Upper lobe of right lung (tissue), 1 donor: ENCODE measurements around the gene HDAC9. TPM values are rescaled to one million over a fixed set of nuclear protein-coding genes. Genes with fewer than 3 reads are reported as not detected.

Source experiments
- ATAC-seq: fragments of 200-7000 bp; cut with Tn5 transposase; one replicate; pipeline ENCODE4 v1.9.1; 2020; ENCODE audit warnings: mild to moderate bottlenecking, moderate library complexity
- DNase-seq: peaks from one replicate; pipeline ENCODE4 v3.0.0-alpha.2; 2020
- H3K27ac ChIP-seq: fragments of 200-600 bp; one replicate; pipeline ENCODE4 v1.8.0; 2022
- H3K27me3 ChIP-seq: fragments of 200-600 bp; one replicate; pipeline ENCODE4 v1.8.0; 2022; ENCODE audit warnings: mild to moderate bottlenecking
- H3K36me3 ChIP-seq: fragments of 200-600 bp; one replicate; pipeline ENCODE4 v1.8.0; 2022
- H3K4me1 ChIP-seq: fragments of 200-600 bp; one replicate; pipeline ENCODE4 v1.8.0; 2022
- H3K4me3 ChIP-seq: fragments of 200-600 bp; one replicate; pipeline ENCODE4 v1.8.0; 2022; ENCODE audit warnings: mild to moderate bottlenecking
- H3K9me3 ChIP-seq: fragments of 200-600 bp; one replicate; pipeline ENCODE4 v1.8.0; 2022
- intact Hi-C: fragments of 100-400 bp; cut with DNase I; formaldehyde crosslinking; loops from one replicate; pipeline ENCODE4 v1.11.0; 2022
- total RNA-seq: library from RNA; stranded (reverse); fragmentation: NEBNext Ultra II Directional; extraction: Animal tissue kit (Norgen Biotek cat#: 25700); gene quantifications from one replicate; pipeline ENCODE4 v1.2.1, GENCODE V29; 2021
- TF ChIP-seq, protein P1 (sequence below): fragments of 200-600 bp; IDR thresholded peaks from one replicate; pipeline ENCODE4 v1.8.0; 2022; ENCODE audit warnings: antibody characterized with exemption
- donor health status: DM: no; HTN: yes; CAD: no; lungs with severe emphysema.

The HDAC9 gene
- total RNA-seq, 1 donor from 2014 or later = 52.4 TPM

DNA sequence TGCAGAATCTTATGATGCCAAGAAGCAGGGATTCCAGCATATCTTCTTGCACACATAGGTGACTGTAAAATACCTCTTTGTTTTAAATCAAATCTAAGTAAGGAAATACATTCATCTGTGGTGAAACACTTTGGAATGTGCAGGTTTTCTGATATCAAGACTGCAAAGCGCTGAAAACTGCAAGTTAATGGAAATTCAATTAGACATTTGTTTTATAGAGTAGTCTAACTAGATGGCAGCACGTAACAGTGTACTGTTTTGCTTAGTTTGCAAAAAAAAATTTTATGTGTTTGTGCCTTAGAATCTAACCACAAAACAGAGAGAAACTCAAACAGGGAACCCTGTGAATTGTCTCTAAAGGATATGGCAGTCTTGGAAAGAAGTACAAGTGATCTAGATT is 259.2 kb downstream of the HDAC9 start:
- intact Hi-C loops = no loop called here
- DNase-seq (no peak), ATAC-seq (no peak)
- Histone ChIP-seq H3K4me3 (no peak overlapping the region), H3K9me3 (no peaks in the 10 kb centered on the region), H3K4me1 (no peaks in the 10 kb centered on the region), H3K27me3 (no peaks in the 10 kb centered on the region), H3K27ac (no peak overlapping the region), H3K36me3 (no peaks in the 10 kb centered on the region)
- TF ChIP-seq, protein P1, sequence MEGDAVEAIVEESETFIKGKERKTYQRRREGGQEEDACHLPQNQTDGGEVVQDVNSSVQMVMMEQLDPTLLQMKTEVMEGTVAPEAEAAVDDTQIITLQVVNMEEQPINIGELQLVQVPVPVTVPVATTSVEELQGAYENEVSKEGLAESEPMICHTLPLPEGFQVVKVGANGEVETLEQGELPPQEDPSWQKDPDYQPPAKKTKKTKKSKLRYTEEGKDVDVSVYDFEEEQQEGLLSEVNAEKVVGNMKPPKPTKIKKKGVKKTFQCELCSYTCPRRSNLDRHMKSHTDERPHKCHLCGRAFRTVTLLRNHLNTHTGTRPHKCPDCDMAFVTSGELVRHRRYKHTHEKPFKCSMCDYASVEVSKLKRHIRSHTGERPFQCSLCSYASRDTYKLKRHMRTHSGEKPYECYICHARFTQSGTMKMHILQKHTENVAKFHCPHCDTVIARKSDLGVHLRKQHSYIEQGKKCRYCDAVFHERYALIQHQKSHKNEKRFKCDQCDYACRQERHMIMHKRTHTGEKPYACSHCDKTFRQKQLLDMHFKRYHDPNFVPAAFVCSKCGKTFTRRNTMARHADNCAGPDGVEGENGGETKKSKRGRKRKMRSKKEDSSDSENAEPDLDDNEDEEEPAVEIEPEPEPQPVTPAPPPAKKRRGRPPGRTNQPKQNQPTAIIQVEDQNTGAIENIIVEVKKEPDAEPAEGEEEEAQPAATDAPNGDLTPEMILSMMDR = no peak

DNA sequence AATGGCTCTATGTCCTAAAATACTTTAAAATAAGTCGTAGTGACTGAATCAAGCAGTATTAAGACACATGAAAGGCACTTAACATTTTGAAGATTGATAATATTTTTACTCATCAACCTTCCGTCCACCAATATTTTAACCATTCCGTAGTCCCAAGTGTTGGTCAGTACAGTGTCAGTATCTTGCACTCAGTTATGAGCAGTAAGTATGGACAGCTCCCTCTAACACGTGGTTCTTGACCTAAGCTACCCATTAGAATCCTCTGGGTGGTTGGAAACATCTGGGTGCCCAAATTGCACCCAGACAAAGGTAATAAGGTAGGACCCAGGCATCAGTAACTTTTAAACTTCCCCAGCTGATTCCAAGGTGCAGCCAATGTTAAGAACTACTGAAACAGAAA is 260.2 kb downstream of the HDAC9 start:
- H3K36me3 ChIP-seq = no peaks in the 10 kb centered on the region
- ATAC-seq (no peak), DNase-seq (no peak)
- no peak overlapping the region for H3K4me3 ChIP-seq
- intact Hi-C loops = no loop called here
- H3K27me3 ChIP-seq = no peaks in the 10 kb centered on the region
- H3K4me1 ChIP-seq = no peaks in the 10 kb centered on the region
- no peak overlapping the region for H3K27ac ChIP-seq
- no peaks in the 10 kb centered on the region for H3K9me3 ChIP-seq
- TF ChIP-seq, protein P1 = no peak

DNA sequence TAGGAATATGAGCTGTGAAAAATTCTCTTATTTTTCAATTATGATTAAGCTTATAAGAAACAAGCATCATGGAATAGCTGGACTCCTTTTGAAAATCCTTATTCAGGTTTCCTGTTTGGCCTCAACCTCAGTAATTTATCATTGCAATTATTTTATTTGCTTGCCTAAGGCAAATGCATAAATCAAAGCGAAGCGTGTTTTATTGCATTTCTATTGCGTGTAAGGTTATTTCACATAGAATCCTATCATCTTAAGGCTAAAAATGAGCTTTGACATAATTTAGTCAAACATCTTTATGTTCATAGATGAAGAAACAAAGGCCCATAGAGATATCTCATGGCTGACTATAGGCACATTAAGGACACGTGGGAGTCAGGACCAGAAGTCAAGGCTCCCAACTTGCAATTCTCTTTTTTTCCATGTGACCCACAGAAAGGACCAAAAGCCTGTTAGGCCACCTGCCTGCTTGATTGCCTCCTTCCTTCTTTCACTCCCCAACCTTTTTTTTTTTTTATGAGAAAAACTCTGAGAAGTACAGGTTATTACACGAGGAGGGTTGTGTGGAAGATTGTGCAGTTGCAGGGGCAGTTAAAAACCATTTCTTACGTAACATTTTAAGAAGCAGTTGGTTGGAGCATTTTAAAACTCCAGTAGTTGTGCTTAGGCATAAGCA is 261.0 kb downstream of the HDAC9 start:
- DNase-seq = no peak
- ATAC-seq = no peak
- Histone ChIP-seq H3K4me1 (no peaks in the 10 kb centered on the region), H3K27ac (no peak overlapping the region), H3K9me3 (no peaks in the 10 kb centered on the region), H3K36me3 (no peaks in the 10 kb centered on the region), H3K4me3 (no peak overlapping the region), H3K27me3 (no peaks in the 10 kb centered on the region)
- TF ChIP-seq, protein P1 = no peak
- intact Hi-C loops = no loop called here

DNA sequence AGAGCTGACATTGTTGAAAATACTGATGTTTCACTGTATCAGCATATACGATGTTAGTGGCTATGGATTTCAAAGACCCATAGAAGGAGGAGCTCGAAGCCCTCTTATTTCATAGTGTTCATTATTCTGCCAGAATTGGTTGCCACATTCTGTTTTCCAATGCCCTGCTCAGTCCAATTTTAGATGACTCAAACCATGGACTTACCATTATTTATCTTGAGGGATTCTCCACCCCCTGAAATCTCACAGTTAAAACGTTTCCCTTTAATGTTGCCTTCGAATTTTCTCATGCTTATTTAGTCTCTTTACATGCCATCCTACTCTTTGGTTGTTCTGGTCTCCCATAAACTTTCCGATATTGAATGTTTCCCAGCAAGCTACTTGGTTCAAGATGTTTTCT is 264.5 kb downstream of the HDAC9 start:
- DNase-seq = no peak
- no peaks in the 10 kb centered on the region for H3K36me3 ChIP-seq
- no peaks in the 10 kb centered on the region for H3K9me3 ChIP-seq
- no peaks in the 10 kb centered on the region for H3K4me1 ChIP-seq
- no peak for ATAC-seq
- no peak overlapping the region for H3K4me3 ChIP-seq
- no peaks in the 10 kb centered on the region for H3K27me3 ChIP-seq
- H3K27ac ChIP-seq = no peak overlapping the region
- TF ChIP-seq, protein P1 = no peak
- intact Hi-C loops = no loop called here

DNA sequence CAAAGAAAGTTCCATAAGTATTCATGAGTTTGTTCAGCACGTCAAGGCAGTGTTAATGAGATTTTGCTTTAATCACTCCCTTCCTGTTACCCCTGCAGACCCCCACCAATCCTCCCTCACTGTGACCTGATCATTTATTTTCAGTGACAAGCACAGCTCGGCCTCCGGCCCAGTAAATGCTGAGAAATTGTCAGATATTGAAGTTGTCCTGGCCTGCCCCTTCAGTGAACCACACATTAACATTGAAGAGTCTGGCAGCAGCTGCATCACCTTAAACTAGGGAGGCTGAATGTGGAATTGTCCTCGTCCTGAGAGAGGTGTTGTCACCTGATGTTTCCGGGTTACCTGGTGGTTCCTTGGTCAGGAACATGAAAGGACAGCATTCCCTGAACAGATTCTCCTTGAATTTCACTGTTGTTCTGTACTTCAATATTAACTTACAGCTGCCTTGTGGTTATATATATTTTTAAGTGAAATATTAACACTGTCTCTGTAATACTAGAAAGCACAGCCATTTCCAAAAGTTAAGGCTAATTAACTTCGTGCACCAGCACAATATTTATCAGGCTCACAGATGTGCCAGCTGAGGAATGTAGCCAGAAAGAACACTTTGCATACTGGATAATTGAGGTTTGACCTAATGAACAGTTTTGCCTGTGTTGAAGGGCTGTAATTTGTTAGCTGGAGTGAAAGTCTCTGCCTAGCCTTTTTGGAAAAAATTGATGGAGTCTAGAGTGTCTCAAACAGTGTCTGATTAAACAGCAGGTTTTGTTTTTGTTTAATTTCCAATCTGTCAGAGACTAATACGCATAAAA is 265.3 kb downstream of the HDAC9 start:
- no peaks in the 10 kb centered on the region for H3K27me3 ChIP-seq
- no peak overlapping the region for H3K27ac ChIP-seq
- H3K36me3 ChIP-seq = no peaks in the 10 kb centered on the region
- ATAC-seq (no peak), DNase-seq (no peak)
- intact Hi-C loops = no loop called here
- no peaks in the 10 kb centered on the region for H3K4me1 ChIP-seq
- no peak overlapping the region for H3K4me3 ChIP-seq
- TF ChIP-seq, protein P1 = no peak
- H3K9me3 ChIP-seq = no peaks in the 10 kb centered on the region
